HL-60 (cell line): Measurements from ENCODE around the gene REPS2.

Experiments
- CTCF ChIP-seq: IDR thresholded peaks from one replicate; pipeline ENCODE4 v1.5.1; 2011; ENCODE audit warnings: low read length, control low read depth, inconsistent platforms; ENCODE audit not compliant: insufficient read depth
- GABPA ChIP-seq: IDR thresholded peaks from 2 replicates; pipeline ENCODE4 v1.6.1; 2012; ENCODE audit warnings: low read depth
- POLR2AphosphoS5 ChIP-seq: IDR thresholded peaks from 2 replicates; pipeline ENCODE4 v1.6.1; 2012; ENCODE audit warnings: low read depth
- SPI1 ChIP-seq: IDR thresholded peaks from 2 replicates; pipeline ENCODE4 v1.6.1; 2012; ENCODE audit warnings: low read depth, mild to moderate bottlenecking, borderline replicate concordance
- TF ChIP-seq, protein P1 (sequence below): IDR thresholded peaks from 2 replicates; pipeline ENCODE4 v1.6.1; 2012; ENCODE audit warnings: low read depth; ENCODE audit not compliant: insufficient replicate concordance

DNA sequence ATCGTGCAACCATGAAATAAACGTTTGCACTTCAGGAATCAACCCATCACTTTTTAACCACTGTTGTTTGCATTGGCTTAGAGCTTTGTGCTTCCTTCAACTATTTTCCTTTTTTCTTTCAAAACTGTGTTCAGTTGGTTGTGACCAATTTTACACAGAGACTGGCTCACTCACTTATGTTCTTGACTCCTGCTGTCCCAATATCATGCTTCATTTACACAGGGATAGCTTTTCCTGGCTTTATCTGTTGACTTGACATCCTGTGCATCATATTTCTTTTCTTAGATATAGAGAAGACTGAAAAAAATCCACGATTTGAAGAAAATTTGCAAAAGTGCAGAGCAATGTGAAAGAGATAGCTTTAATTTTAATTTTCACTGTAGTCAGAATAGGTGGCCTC lies 38.8 kb downstream of the REPS2 start:
- no peak for TF ChIP-seq CTCF
- TF ChIP-seq, protein P1, sequence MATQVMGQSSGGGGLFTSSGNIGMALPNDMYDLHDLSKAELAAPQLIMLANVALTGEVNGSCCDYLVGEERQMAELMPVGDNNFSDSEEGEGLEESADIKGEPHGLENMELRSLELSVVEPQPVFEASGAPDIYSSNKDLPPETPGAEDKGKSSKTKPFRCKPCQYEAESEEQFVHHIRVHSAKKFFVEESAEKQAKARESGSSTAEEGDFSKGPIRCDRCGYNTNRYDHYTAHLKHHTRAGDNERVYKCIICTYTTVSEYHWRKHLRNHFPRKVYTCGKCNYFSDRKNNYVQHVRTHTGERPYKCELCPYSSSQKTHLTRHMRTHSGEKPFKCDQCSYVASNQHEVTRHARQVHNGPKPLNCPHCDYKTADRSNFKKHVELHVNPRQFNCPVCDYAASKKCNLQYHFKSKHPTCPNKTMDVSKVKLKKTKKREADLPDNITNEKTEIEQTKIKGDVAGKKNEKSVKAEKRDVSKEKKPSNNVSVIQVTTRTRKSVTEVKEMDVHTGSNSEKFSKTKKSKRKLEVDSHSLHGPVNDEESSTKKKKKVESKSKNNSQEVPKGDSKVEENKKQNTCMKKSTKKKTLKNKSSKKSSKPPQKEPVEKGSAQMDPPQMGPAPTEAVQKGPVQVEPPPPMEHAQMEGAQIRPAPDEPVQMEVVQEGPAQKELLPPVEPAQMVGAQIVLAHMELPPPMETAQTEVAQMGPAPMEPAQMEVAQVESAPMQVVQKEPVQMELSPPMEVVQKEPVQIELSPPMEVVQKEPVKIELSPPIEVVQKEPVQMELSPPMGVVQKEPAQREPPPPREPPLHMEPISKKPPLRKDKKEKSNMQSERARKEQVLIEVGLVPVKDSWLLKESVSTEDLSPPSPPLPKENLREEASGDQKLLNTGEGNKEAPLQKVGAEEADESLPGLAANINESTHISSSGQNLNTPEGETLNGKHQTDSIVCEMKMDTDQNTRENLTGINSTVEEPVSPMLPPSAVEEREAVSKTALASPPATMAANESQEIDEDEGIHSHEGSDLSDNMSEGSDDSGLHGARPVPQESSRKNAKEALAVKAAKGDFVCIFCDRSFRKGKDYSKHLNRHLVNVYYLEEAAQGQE: no peak
- TF ChIP-seq GABPA: no peak
- TF ChIP-seq POLR2AphosphoS5: no peak
- no peak for TF ChIP-seq SPI1
